DLD1 (cell line): ENCODE results near the gene SCFD2.

Experiments
- in situ Hi-C: cut with HindIII; loops from 2 replicates; pipeline ENCODE4 v1.10.0; 2017; ENCODE audit warnings: low sequenced_read_pairs

SCFD2 gene

DNA sequence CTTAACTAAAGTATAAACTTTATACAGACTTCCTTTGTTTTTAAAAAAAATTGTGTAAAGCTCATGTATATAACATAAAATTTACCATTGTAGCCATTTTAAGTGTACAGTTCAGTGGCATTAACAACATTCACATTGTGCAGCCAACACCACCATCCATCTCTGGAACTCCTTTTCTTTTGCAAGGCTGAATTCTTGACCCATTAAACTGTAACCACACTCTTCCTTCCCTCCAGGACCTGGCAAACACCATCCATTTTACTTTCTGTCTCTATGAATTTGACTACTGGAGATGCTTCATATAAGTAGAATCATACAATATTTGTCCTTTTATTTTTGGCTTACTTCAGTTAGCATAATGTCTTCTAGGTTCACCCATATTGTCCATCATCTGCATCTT is 399.1 kb downstream of the SCFD2 start:
- in situ Hi-C loops: no loop called here

DNA sequence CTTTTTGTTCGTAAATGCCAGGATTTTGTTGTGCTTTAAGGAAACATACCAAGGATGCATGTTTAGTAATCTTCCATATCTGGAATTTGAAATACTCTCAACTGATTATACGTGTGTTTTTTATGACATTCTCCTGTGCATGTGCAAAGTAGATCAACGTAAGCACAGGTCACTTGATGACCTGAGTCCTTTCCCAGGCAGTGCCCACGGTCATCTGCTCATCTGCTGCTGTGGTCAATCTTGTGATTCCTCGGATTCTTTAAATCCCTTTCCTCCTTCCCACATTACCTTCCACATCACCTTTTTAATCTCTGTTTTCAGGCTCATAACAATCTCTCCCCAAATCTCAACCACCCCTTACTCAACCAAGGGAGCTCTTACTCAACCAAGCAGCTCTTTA is 399.7 kb downstream of the SCFD2 start:
- in situ Hi-C loops: no loop called here

DNA sequence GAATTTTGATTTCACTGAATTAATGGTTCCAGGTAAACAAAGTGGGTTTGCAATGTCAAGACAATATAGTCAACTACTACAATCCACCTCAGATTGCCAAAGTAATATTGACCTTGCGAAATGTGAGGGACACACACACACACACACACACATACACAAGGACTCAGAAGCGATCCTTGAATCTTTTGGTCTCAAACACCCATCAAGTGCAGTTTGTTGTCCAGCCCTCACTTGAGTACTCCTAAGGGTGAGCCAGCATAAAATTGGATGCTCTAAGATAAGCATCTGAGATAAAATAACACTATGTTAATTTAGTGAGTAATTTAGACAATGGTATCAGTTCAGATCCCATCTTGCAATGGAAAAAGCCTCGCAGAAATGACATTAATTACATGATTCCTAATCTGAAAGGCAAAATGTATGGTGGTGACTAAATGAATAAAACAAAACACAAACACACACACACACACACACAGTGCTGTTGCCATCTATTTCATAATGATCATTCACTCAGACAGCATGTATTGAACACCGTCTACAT is 401.2 kb downstream of the SCFD2 start:
- in situ Hi-C loops: no loop called here

DNA sequence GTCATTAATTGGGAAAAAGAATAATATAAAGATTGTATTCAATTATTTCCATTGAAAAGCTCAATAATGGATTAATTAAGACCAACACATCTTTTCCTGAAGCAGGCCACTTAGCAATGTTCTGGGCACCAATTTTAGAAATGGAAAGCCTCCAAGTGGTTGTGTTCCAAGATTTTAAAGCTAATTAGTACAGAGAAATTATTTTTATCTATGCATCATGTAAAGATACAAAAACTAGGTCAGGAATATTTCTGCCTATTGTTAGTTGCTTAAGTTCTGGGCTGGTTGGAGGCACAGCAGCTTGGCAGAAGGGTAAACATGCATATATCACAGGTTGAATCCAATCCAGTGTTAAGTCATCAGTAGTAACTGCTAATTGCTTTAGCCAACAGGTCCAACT is 401.9 kb downstream of the SCFD2 start:
- in situ Hi-C loops: no loop called here

DNA sequence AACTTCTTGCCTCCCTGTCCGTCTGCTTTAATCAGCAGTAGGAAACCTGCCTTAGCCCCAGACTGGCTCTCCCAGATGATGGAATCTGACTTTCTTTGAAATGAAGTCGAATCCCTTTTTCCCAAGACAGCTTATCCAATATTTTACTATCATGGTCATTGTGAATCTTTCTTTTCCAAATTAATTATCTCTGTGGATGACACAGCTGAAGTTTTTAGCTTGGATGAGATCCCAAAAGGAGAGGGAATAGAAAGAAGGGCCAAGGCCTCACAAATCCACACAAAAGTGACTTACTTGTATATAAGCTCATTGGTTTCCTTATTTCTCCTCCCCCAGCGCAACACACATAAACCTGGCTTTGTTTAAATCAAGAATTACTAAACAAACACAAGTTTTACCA is 403.1 kb downstream of the SCFD2 start:
- in situ Hi-C loops: no loop called here

DNA sequence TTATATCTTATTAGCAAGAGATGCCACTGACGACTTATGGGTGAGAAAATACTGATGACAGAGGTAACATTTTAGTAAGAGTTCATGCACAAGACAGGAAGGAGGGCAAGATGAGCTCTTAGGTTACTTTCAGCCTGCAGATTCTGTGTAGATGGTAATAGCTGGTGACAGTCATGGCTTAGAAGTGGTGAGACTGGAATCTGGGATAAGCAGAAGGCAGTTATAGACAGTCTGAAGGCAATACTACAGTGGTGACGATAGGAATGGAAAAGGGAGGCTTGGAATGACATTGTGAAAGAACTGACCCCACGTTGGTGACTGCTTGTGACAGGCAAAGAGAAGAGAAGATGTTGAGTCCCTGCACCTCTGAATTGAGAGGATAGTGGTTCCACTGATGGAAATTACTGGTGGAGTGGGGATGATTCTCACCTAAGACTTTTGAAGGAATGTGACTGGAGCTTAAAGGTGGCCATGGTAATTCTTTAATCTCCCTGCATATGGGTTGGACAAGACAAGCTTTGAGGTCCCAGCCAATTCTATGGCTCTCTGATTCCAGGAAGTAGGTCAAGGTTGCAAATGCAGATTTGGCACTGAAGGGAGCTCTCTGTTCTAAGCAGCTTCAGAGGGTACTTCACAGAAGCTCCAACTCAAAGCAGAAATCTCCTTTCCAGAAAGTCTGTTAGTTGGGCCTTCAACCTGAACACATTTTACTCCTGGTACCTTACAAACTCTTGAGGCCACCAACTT is 404.0 kb downstream of the SCFD2 start:
- in situ Hi-C loops: no loop called here

DNA sequence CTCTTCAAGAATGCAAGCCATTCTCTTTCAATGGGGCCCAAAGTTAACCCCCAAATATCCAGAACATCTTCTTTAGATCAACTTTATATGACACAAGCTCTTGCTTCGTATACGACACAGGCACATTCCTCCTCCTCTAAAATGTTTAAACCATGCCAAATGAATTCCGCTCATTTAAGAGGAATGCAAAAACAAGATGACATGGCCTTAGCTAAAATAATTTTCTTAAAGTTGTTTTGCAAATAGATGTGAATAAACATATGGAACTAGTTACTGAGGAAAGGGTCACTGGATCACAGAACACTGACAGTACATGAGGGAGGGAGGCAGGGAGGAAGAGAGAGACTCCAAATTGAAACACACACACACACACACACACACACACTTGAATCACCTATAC is 406.3 kb downstream of the SCFD2 start:
- in situ Hi-C loops: no loop called here

DNA sequence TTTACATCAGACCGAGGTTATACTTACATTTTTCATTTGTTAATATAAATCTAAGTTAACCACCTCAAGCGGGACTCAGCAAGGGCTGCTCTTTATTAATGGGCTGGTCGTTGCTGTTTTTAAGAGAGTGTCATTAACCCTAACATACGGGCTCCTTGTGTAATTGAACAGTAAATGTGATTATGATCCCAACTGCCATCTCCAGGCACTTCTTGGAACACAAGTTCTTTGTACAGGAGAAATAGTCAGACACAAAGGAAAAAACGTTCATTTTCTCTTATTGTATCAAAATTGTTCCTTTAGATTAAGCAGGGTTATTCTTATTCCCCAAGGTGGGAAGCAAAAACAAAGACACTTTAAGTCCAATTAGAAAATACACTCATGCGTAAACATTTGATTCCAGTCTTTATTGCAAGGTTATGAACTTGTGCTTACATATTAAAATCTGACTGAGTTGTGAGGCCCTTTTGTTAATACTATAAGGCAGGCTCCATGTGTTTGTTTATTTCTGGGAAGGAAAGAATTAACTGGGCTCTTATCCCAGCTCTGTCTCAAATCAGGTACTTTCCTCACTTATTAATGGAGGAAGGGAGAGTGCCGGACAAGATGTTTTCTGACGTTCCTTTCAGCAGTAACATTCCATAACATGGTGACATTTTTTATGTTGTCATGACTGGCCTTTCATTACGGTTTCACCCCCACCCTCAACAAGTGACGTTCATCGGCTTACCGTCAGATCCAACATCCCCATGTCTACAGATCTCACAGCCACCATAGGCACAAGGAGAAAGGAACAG is 407.8 kb downstream of the SCFD2 start:
- in situ Hi-C loops: no loop called here

DNA sequence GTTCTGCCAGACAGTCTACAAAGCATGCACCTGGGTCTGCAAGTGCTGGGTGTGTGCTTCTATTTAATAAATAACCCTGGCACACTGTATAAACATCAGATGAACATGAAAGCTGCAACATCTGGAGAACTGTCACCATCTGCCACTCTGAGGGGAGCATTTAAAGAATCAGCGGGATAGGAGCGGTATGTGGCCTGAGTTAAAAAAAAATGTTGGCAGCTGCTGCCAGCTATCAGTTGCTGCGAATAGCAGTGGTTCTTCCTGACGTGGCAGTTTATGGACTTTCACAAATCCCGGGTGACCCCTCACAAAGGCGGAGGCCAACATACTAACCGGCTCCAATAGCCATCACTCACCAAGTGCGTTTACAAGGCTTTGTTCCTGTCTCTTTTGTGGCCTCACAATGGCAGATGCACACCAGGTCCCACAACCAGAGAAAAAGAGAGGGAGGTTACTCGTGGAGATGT is 408.6 kb downstream of the SCFD2 start:
- in situ Hi-C loops: no loop called here

DNA sequence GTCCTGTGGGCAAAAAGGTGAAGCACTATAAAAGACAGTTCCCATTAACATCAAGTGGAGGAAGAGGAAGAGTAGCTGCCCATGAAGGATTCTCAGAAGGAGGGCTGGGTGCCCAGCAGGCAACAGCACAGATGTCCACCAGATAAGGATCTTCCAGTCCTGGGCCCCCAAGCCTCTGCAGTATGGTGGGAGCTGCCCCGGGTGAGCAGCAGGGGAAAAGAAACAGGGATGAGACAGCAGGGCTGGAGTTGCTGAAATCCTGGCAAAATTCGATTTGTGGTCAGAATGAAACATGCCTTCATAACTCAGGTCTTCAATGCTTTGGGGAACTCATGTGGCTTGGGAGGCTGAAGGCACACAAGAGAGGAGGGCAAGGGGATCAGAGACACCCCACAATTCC is 409.2 kb downstream of the SCFD2 start:
- in situ Hi-C loops: no loop called here

DNA sequence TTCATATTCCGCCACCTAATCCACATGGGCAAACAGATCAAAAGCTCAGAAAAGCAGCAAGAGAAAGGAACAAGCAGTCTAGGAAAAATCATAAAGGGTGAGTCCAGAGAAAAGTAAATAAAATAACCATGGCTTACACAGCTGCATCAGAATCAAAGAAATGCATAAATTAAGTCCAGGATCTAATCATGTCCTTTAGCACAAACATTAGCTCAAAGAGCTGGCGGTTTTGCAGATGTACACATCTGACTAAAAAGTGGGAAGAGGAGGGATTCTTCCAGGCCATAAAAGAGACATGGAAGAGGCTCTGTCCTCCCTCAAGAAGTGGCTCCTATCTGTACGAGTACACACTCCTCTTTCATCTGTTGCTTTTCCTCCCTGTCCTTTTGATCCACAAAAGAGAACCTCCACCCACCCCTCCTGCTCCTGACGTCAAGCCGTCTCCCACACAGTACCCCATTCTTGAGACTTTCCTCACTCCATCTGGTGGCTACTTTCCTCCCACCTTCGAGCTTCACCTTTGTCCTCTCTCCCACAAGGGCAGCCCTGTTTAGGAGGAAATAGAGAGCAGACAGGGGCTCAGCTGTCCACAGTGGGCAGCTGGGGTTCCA is 411.2 kb downstream of the SCFD2 start:
- in situ Hi-C loops: no loop called here

DNA sequence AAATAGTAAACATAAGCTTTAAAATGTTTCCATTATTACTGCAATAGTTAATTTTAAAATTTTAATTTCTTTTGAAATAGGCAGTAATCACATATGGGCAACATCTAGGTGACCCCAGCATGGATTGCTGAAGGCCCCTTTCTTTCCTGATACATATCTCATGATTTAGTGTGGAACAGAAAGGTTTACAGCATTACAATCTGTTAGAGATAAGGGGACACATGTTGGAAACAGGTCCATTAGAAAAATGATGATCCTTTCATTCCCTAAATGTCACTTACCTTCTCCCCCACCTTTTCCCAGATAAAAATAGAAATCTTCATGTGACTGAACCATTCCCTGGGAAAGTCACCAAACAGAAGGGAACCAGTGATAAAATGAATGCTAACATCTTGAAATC is 413.3 kb downstream of the SCFD2 start:
- in situ Hi-C loops: no loop called here

DNA sequence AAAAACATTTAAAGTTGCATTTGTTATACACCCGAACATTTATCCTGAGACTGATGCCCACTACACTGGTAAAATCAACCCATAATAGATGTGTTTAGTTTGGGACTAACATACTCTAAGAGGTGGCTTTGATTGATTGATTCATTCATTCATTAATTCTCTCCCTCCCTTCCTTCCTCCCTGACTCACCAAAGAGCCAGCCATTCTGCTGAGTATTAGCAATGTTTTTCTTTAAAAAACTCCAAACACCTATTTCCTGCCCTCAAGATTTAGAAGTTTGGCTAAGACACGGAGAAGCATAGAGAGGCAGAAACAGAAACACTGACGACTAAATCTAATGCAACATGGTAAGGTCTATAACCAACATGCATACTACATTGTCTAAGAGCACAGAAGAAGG is 414.8 kb downstream of the SCFD2 start:
- in situ Hi-C loops: no loop called here

DNA sequence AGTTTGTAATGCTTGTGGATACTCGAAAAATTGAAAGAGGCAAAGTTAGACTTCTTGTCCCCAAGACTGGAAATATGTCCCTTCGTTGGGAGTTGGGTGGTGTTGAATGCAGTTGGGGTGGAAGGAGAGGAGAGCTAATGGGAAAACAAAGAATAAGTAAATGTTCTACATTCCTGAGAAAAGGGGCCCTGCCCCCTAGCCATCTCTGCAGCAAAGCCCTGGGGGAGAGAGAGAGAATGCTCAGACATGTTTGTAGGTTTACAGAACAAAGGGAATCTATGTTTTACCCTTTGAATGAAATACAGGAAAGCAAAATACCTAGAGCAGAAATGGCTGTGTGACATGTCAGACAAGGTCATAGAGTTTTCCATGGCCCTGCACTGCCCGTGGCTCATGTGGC is 415.6 kb downstream of the SCFD2 start:
- in situ Hi-C loops: no loop called here

DNA sequence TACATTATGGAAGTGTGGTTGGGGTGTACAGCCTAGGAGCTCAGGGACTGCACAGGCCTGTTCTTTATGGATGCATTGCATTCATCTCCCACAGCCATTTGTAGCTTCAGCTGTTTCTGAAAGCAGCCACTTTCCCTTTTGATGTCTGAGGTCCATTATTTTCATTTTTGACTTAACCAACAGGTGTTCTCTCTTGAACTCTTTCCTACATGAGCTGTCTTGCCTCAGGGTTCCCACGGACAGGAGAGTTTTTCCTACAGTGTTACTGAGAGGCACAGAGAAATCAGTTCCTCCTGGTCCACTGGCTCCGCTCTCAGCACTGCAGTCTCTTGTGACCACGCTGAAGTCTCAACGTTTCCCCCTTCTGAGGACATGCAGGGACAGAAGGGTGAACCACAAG is 416.5 kb downstream of the SCFD2 start:
- in situ Hi-C loops: no loop called here

DNA sequence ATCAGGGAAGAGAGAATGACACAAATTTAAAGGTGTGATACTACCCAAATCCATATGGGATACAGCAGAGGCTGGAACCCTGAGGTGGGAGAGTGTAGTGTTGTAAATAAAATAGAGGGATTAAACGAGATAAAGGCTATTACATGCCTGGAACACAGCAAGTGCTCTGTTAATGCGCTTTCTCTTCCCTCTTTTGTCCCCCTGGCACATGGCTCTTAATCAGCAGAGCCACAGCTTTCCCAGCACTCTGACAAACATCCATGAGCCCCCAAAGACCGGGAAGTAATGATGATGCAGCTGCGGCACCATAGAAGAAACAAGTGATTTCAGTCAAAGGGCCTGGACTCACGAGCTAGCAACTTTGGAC is 417.8 kb downstream of the SCFD2 start:
- in situ Hi-C loops: no loop called here

DNA sequence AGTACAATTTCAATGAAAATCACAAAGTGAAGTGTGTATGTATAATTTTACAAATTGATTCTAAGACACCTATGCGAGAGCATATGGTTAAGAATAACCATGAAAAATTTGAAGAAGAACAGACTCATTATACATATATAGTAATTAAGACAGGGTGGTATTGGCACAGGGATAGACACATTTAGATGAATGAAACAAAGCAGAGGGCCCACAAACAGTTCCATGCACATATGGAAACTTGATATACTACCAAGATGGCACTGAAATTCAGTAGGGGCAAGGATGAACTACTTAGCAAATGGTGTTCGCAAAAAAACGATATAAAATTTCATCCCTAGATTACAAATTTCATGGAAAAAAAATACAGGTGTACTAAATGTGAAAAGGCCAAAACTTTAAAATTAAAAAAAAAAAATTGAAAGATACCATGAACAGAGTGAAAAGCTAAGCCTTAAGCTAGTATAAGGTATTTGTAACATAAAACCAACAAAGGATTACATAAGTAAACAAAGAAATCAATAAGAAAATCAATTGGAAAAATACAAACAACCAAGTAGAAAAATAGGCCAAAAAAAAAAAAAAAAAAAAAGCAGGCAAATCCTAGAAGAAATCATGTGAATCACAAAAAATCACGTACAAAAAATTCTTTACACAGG is 418.3 kb downstream of the SCFD2 start:
- in situ Hi-C loops: no loop called here

DNA sequence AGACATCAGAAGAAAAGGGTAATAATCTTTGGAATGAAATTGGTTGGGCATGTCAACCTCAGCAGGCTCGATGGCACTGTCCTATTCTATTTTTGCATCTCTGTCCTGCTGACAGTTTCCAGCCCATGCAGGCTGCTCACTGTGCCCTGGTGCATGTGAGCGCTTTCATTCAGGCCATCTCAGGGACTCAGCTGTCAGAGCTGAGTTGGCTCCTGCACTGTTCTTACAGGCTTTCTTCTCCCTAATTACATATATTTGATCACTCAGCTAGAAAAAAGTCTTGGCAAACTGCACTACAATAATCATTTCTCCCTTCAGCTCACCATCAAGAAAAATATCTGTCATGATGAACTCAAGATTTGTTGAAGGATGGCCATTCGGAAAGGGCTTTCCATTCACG is 419.0 kb downstream of the SCFD2 start:
- in situ Hi-C loops: no loop called here

DNA sequence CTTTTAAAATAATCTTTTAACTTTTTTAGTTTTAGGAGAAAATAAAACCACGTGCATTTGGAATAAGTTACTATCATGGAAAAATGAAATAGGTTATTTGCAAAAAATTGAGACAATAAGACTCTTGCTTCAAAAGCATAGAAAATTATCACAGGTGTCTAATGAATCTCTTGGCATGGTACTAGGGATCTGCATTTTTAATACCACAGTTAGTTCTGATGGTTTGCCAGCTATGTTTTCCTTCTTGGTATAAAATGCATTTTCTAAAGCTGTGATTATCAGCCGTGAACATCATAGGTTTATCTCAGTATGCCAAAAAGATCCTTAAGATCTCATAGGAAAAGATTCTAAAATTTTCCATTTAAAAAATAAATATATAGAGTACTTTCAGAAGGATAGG is 419.9 kb downstream of the SCFD2 start:
- in situ Hi-C loops: no loop called here

DNA sequence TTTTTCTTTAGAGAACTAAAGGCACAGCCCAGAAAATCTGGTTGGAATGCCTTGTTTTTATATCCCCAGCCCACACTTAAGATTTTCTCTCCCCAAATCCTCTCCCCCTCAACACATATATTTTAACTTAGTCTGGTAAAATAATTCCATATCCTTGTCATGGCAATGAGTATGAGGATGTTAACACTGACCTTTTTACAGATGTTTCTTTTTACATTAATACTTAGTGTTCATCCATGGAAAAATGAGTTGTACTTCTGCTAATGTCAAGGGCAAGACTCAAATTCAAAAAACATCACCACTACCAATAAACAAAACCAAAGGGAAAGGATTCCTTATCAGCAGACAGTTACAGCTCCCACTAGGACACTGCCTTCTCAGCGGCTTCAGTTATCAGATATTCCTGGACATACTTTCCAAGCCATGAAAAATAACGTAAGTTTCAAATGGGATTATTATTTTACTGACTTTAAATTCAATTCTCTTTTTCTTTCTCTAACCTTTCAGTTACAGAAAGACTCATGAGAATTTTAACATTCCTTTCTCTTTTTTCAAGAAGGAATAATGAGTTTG is 420.4 kb downstream of the SCFD2 start:
- in situ Hi-C loops: no loop called here

DNA sequence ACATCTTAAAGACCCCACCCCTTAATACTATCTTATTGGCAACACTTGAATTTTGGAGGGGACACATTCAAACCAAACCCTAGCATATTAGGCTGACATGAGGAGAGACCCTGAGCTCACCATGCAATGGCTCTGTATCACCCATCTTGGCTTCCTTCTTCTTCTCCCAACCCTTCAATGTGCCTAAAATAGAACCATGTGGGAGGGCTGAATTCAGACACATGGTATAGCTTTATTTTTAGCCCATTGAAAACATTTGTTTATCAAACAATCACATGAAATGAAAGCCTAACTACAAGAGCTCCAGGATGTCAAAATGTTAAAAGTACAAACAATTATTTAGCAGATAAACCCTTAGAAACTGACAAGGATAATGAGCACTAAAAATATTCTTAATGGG is 422.2 kb downstream of the SCFD2 start:
- in situ Hi-C loops: no loop called here
